ENCODE results near the gene DPYSL5.
"Not testable (repeated sequence)": the region's sequence is repeated elsewhere in the genome, so short reads cannot be mapped to it uniquely, and the experiment has no call there.

Gene DPYSL5

DNA sequence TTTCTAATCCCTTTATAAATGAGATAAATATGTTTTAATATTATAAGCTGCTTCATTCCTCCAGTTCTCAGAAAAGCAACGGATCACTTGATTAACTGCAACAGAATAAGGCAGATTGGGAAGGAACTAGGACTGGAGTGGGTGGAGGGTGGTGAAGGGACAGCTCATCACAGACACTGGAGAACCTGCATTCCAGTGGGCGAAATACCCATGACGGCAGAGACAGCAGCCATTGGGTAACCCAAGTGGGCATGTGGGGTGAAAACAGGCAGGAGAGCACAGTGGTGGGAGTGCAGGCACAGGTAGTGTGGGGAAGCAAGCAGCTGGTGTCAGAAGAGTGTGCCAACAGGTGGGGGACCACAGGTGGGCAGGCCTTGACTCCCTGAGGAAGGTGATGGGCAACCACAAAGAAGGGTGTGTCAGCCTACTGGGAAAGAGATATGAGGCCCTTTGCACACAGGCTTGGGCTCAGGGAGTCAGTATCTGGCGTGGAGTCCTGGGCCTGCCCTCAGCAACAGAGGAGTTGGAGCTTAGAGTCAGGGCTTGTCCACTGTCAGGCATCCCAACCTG lies 27.2 kb downstream of the DPYSL5 start:
- no peak for DNase-seq (ENCODE audit: low read depth)

DNA sequence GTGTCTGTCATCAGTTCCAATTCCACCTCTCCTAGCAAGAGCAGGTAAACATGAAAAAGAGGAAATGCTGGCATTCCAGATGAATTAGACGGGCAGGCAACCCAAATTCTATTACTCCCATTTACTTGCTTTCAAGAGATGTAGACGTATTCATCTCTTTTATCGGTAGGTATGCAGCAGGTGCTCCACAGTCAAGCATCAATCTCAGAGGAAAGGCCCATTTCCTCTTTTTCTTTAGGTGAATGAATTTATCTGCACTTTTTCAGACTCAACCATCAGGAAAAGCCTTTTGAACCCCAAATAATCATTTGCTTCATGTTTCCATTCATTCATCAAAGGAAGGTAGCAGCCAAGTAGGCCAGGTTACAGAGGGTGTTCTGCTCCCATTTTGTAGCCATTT lies 27.9 kb downstream of the DPYSL5 start:
- DNase-seq (ENCODE audit: low read depth): no peak

DNA sequence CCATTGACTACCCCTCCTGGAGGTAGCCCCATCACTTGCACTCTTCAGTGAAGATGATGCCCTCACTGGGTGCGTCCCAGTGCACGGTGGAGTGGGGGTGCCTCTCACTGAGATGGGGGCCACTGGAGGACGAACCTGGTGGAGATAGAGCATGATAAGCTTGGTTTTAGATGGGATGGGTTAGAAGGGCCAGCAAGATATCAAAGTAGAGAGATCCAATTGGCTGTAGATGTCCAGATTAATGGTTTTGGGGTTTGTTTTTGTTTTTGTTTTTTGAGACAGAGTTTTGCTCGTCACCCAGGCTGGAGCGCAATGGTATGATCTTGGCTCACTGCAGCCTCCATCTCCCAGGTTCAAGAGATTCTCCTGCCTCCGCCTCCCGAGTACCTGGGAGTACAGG lies 28.3 kb downstream of the DPYSL5 start:
- DNase-seq (ENCODE audit: low read depth): no peak

DNA sequence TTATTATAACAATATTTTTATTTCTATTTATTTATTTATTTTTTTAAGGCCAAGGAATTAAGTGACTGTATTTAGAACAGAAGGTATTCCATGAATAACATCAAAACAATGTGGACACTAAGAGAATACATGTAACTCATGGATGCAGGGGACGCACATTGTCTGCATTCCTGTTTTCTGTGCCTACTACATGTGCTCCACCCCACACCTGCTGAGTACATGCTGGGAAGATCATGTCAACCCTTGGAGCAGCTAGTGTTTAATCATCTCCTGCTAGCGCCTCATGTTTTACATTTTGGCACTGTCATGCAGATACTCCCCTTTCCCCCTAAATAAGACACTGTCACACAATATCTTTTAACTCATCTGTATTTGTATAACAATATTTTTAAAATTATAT lies 29.3 kb downstream of the DPYSL5 start:
- DNase-seq (ENCODE audit: low read depth): no peak

DNA sequence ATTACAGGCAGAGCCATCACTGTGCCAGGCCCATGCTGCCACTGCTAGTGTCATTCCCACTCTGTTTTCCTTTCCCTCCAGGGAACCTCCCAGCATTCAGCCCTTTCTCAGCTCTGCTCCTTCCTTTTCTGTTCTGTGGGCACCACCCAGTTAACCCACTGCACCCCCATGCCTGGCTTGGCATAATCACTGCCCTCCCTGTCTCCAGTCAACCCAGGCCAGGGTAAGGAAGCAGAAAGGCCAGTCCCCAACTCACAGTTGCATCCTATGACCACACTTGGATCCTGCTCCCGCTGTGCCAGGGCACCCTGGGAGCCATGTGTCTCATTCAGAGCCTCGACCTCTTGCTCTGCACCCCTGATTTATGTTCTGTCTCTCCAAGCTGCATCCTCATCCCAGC lies 32.2 kb downstream of the DPYSL5 start:
- DNase-seq (ENCODE audit: low read depth): no peak

DNA sequence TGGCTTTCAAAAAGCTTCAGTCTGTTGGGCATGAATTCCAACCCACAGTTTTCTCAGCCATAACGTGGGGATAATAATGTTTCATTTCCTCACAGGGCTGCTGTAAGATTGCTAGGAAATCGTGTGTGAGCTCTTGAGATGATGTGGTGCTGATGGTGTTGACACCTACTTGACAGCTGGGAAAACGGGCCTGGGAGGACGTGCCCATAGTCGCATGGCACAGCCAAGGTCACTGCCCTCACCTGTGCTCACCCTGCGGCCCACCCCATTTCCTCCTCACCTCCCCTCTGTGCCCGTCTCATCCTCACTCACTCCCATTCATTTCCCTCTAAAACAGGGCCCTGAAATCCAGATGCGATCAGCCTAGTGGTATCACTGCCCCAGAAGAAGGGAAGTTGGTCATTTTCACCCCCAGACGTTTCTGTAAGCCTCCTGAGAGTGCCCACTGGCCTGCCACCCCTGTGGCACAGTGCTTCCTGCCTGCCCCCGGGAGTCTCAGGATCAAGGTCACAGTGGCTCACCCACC lies 33.0 kb downstream of the DPYSL5 start:
- no peak for DNase-seq (ENCODE audit: low read depth)

DNA sequence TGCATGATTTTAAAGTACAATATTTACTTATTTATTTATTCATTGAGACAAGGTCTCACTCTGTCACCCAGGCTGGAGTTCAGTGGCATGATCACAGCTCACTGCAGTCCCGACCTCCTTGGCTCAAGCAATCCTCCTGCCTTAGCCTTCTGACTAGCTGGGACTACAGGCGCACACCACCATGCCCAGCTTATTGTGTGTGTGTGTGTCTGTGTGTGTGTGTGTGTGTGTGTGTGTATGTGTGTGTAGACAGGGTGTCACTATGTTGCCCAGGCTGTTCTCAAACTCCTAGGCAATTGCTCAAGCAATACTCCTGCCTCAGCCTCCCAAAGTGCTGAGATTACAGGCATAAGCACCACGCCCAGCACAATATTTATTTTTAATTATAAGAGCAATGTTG lies 34.3 kb downstream of the DPYSL5 start:
- DNase-seq (ENCODE audit: low read depth): not testable (repeated sequence)

DNA sequence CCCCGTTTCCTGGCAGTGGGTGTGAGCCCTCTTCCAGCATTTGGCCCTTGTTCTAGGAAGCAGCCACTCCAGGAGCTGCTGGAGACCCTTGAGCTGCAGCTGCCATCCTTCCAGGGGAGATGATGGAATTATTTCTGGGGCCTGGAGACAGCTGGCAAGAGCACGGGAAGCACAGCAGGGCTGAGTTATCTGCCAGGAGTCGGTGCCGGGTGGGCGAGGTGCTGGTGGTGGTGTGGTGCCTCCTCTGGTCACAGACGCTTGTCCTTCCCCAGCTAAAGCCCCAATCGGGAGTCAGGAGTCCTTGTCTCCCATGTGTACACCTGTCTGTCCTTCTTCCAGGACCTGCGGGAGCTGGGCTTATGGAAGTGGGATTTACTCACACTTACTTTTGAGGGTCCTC lies 36.0 kb downstream of the DPYSL5 start:
- DNase-seq (ENCODE audit: low read depth): no peak

DNA sequence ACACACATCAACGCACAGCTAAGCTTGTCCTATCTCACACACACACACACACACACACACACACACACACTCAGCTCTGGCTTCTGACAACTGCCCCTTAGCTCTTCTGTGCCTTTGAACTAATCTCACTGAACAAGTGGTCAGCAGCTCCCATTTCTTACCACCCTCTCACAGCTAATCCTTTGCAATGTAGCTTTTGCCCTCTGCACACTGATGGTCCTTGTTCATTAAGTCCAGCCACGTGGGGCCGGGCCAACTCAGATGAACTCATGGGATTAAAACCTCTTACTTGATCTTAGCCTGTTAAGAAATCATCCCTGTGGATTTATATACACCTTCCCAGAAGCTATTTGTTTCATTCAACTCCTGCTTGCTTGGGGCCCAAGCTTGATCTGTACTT lies 36.6 kb downstream of the DPYSL5 start:
- DNase-seq (ENCODE audit: low read depth): no peak

DNA sequence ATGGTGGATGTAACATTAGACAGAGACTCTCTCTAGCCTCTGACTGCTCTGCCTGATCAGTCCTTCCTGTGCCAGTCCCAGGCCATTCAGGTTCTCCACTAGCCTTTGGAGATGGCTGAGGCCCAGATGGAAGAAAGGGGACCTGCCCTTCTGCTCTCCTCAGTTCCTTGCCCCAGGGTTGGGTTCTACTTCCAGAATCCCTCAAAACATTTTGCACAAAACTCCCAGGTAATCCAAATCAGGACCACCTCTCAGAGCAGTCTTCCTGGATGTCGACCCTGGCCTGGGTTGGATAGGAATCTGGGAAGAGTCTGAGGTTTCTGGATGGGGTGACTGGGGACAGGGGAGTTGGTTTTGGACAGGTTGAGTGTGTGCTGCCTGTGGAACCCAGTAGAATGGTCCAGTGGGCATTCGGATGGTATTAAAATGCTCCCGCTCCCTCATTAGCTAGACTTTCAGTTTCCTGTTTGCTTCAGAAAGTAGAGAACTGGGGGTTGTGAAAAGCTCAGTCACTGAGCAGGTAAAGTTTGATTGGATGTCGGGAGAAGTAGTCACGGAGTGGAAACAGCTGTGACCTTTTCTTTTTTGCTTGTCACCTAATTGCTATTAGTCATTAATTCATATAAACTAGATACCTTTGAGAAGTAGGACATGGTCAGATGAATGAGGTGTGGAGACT lies 37.9 kb downstream of the DPYSL5 start:
- no peak for DNase-seq (ENCODE audit: low read depth)

DNA sequence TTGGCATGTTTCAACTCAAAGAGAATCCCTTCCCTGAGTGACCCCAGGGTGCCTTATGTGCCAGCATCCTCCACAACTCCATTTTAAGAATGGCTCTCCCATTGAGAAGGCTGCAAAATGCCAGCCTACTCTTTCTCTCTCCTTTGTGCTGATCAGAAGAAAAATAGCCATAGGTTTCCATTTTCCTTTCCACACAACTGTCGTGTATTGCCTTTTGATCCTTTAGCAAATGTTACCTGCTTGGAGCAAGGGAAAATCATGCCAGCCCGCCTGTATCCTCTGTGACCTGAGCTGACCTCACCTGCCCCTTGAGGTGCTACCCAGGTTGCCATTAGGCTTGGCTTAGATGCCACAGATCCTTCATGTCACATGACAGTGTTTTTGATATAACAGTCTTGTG lies 38.8 kb downstream of the DPYSL5 start:
- DNase-seq (ENCODE audit: low read depth): no peak

DNA sequence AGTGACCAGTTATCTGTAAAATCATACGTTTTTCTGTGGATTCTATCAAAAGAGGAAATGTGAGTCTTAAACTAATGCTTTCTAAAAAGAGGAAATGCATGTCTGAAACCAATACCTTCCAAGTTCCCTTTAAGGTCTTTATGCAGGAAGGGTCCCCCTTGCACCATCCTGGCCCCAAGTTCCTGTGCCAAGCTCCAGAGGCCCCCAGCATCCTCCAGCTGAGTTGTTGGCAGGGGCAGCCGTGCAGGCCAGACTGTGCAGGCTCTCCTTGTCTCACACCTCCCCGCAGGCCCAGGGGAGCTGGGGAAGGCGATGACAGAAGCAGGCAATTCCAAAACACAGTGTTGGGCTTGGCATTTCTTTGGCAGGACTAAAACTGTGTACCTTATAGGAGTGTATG lies 39.2 kb downstream of the DPYSL5 start:
- no peak for DNase-seq (ENCODE audit: low read depth)

DNA sequence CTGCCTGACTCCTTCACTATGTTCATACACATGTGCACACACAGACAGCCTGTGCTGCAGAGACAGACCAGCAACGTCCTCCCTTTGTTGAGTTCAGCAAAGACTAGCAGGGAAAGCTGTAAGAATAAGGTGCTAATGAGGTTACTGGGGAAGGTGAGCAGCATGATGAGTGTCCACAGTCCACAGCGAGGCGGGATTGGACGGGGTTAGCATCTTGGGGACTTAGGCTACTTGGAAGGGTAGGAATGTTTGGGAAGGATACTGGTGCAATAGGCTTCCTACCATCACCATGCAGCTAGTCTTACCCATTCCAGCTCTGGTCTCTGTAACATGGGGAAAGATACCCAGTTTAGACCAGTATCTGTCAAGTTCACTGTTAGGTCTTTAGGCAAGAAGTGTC lies 41.9 kb downstream of the DPYSL5 start:
- no peak for DNase-seq (ENCODE audit: low read depth)

DNA sequence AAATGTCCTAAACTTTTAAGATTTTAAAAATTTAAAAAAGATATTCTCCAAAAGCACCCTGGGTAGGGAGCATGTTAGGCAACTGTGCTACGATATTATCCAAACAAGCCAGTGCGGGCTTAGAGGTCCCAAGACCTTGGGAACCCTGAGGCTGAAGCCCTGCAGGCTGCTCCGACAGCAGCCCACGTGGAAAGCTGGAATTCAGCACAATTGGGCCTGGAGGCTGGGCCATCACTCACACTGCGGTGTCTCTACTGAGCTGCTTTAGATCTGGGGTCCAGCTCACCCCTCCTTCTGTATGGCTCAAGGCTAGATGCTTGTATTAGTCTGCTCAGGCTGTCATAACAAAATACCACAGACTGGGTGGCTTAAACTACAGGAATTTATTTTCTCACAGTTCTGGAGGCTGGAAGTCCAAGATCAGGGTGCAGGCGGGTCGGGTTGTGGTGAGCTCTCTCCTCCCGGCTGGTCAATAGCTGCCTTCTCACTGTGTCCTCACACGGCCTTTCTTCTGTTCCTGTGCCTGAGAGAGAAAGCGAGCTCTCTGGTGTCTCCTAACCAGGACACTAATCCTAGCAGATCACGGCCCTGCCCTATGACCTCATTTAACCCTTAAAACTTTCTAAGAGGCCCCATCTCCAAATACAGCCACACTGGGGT lies 42.5 kb downstream of the DPYSL5 start:
- DNase-seq (ENCODE audit: low read depth): no peak

DNA sequence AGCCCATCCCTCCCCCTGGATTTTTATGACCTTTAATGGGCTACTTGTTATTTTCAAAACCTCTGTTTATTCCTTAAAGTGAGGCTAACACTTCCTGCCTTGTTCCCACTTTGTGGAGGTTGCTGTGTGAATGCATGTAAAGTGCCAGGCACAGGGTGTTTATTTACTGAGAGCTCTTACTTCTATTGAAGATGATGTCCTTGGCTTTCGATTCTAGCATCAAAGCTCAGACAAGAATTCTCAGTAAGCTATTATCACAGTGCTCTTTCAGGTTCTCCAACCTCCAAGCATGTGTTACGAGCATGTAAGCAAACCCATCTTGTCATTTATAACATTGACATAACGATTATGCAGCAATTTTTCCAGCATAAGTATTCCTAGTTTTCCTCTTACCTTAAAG lies 44.2 kb downstream of the DPYSL5 start:
- no peak for DNase-seq (ENCODE audit: low read depth)

DNA sequence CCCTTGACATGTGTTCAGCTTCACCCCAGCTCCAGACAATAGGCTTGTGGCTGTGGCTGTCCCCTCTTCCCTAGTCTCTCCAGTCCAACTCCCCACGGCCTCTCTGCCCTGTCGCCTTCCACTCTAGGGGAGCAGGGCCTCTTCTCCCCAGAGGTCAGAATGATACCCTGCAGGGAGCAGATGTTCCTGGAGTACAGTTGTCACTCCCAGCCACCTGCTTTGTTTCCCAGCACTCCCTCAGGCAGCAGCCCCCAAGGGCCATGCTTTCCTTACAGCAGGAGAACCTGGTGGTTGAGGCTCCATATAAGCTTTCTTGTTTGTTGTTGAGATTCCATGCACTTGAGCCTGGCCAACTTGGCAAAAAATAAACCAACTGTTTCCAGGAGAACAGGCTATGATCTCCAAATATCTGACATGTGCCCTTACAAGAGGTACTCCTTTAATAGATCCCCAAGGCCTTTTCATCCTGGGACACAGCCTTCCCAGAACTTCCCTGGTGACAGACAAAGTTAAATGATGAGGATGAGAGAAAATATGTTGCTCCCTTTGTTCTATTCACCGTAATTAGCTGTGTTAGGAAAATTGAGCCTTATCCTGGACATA lies 45.1 kb downstream of the DPYSL5 start:
- no peak for DNase-seq (ENCODE audit: low read depth)

DNA sequence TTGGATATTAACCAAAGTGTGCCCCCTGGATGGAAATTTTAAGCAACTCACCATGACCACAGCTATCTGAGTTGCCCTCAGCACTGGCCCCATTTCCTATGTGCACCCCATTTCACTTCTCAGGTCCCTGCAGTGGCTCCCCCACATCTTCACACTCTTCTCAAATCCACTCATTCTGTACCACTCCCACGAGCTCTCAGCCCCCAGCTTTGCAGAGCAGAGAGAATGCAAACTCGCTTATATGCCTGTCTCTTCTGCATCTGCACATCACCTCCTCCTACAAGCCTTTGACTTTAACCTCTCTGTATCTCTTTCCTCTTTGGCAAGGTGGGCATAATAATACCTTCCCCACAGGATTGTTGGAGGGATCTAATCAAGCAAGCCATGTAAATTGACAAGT lies 46.2 kb downstream of the DPYSL5 start:
- no peak for DNase-seq (ENCODE audit: low read depth)

DNA sequence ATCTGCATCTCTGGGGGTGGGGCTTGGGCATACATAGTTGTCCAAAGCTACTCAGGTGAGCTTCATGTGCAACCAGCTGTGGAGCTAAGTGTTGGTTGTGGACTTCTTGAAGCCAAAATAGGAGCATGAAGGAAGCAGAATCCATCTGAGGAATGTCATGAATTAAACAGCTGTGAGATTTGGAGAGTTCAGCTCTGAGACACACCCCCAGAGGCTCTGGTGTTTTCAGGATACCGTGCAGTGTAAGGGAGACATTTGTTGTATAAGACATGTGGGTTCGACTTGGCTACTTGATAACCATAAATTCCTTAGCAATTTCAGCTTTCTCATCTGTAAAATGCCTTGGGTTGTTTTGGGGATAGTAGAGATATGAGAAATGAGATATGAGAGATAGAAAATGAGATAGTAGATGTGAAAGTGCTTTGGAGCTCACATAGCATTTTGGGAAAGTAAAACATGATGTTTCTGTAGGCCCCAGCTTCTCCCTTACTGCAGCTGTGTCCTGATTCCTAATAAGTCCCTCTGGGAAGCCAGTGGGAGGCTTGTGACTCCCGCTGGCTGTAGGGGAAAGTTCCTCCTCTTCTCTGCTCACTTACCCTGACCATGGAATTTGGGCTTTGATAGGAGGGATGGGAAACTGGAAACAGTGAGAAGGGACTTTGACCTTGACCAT lies 50.0 kb downstream of the DPYSL5 start:
- no peak for DNase-seq (ENCODE audit: low read depth)

DNA sequence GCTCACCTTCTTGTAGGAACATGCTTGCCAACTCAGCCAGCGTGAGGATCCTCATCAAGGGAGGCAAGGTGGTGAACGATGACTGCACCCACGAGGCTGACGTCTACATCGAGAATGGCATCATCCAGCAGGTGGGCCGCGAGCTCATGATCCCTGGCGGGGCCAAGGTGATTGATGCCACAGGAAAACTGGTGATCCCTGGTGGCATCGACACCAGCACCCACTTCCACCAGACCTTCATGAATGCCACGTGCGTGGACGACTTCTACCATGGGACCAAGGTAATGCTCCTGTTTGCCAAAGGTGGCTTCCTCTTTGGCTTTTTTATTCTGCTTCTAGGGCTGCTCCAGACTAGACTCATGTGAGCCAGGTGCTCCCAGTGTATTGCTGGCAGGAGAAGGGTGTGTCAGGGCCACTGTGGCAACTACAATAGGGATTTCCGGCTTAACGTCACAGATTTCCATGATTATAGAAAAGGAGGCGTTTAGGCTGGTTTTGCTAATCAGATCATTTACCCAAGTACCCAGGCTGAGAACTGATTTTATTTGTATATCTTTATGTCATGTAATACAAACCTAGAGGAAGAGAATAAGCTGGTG lies 50.6 kb downstream of the DPYSL5 start:
- no peak for DNase-seq (ENCODE audit: low read depth)

DNA sequence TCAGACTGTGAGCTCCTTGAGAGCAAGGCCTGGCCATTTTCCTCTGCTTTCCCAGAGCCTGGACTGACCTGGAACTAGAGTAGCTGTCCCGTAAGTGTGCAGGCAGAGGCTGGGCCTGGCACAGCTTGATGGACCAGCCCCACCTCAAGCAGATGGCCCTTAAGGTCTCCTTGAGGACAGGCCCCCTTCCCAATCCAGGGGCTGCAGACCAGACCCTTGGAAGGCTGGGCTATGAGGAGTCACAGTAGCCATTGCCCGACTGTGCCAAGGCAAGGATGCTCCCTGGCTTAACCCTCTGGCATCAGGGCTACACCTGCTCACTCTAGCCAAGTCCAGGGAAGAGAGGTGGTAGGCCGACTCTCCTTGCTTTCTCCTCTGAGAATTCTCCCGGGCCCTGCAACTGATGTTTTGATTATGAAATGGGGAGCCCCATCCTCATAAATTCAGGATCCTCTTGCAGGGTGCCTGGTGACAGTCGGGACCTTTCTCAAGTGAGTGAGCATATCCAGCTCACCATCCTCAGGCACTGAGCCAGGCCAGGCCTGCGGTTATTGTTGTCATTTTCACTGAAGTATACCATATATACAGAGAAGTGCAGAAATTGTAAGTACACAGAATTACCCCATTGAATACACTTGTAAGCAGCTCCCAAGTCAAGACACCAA lies 51.7 kb downstream of the DPYSL5 start:
- DNase-seq (ENCODE audit: low read depth): no peak

DNA sequence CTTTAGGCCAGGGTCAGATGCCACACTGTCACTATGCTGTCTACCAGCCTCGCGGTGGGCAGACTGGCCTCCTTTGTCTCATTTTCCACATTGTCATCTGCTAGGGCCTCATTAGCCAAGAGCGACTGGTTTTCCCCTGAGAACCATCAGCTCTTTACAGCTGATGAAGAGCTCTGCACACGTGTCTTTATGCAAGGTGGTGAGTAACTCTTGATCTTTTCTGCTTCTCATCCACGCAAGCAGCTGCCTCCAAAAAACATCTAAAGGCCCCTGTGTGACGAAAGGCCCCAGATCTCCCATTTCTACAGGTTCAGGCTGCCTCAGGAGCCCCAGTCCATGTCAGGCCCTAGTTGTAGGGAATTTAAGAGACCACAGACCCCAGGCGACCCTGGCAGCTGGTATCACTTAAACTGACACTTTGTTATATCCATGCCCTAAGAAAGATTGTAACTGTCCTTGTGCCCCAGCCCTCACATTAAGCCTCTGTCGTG lies 52.9 kb downstream of the DPYSL5 start:
- no peak for DNase-seq (ENCODE audit: low read depth)
